Type B pancreatic cell (in vitro differentiated cells): Measurements from ENCODE around the gene QSER1. TPM values are rescaled to one million over a fixed set of nuclear protein-coding genes. Genes with fewer than 3 reads are reported as not detected.
A peak's percentile ranks its signal among the peaks of the same experiment; 100 is the strongest.

ENCODE experiments used
- DNase-seq: peaks from one replicate; pipeline ENCODE4 v3.0.0; 2021; ENCODE audit warnings: mixed read lengths; ENCODE audit not compliant: unreplicated experiment; ENCODE audit errors: extremely low spot score
- H3K27ac Mint-ChIP-seq: 2 replicates; pipeline ENCODE4 v1.8.0; 2021; ENCODE audit warnings: mild to moderate bottlenecking, mixed read lengths
- H3K27me3 Mint-ChIP-seq: 2 replicates; pipeline ENCODE4 v1.8.0; 2021; ENCODE audit warnings: mixed read lengths
- H3K36me3 Mint-ChIP-seq: 2 replicates; pipeline ENCODE4 v1.8.0; 2021; ENCODE audit warnings: mixed read lengths
- H3K4me1 Mint-ChIP-seq: one replicate; pipeline ENCODE4 v1.8.0; 2021; ENCODE audit warnings: mixed read lengths; ENCODE audit not compliant: unreplicated experiment
- H3K4me3 Mint-ChIP-seq: 2 replicates; pipeline ENCODE4 v1.8.0; 2021; ENCODE audit warnings: mild to moderate bottlenecking, mixed read lengths
- H3K9me3 Mint-ChIP-seq: 2 replicates; pipeline ENCODE4 v1.8.0; 2021; ENCODE audit warnings: mixed read lengths
- total RNA-seq: library from RNA; stranded (reverse); gene quantifications from 2 replicates; pipeline ENCODE4 v1.2.1, GENCODE V29; 2021; ENCODE audit warnings: low replicate concordance
- TF ChIP-seq, protein P1 (sequence below): fragments of 200-600 bp; sonication (generic); conservative IDR thresholded peaks from 2 replicates; pipeline ENCODE4 v1.5.0; 2021; ENCODE audit warnings: antibody characterized with exemption, mild to moderate bottlenecking

The QSER1 gene
- total RNA-seq, 1 donor from 2014 or later = 54.4 TPM

DNA sequence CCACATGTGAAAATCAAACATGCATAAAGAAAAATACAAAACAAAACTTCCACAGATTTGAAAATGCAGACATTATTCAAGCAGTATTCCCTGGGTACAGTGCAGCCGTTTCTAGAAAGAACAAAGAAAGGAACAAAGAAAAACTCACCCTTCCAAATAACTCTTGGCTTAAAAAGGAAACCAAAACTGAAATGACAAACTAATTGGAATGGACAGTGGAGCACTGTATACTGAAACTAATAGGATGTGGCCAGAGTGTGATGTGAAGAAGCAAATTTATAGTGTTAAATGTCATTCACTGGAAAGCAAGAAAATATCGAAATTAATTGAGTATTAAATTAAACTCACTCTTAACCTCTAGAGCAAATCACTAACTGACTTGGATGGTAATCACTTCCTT lies 55.4 kb downstream of the QSER1 start:
- H3K27ac Mint-ChIP-seq = no peak overlapping the region
- no peaks in the 10 kb centered on the region for H3K4me1 Mint-ChIP-seq
- peaks cover 11% of the 10 kb centered on the region for H3K36me3 Mint-ChIP-seq
- H3K4me3 Mint-ChIP-seq = no peak overlapping the region
- no peak for DNase-seq
- H3K27me3 Mint-ChIP-seq = no peaks in the 10 kb centered on the region
- TF ChIP-seq, protein P1, sequence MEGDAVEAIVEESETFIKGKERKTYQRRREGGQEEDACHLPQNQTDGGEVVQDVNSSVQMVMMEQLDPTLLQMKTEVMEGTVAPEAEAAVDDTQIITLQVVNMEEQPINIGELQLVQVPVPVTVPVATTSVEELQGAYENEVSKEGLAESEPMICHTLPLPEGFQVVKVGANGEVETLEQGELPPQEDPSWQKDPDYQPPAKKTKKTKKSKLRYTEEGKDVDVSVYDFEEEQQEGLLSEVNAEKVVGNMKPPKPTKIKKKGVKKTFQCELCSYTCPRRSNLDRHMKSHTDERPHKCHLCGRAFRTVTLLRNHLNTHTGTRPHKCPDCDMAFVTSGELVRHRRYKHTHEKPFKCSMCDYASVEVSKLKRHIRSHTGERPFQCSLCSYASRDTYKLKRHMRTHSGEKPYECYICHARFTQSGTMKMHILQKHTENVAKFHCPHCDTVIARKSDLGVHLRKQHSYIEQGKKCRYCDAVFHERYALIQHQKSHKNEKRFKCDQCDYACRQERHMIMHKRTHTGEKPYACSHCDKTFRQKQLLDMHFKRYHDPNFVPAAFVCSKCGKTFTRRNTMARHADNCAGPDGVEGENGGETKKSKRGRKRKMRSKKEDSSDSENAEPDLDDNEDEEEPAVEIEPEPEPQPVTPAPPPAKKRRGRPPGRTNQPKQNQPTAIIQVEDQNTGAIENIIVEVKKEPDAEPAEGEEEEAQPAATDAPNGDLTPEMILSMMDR = no peak
- no peaks in the 10 kb centered on the region for H3K9me3 Mint-ChIP-seq

DNA sequence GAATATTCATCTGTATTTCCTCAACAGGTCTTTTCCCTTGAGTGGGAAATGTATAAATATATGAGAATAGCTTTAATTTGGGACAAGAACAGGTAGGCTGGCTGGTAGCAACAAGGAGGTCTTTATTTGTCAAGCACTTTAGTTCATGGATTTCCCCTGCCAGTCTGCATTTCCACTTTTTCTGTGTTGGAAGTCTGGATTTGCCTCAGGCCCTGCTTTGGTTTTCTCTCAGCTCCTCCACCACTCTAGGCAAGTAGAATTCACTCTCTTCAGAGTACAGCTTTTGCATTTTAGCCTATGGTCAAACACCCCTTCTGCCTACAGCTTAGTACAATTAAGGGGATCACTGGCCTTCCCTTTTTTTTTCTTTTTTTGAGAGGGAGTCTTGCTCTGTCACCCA lies 57.1 kb downstream of the QSER1 start:
- DNase-seq = no peak
- TF ChIP-seq, protein P1 = no peak
- H3K27me3 Mint-ChIP-seq = no peaks in the 10 kb centered on the region
- peaks cover 11% of the 10 kb centered on the region for H3K36me3 Mint-ChIP-seq
- H3K4me3 Mint-ChIP-seq = no peak overlapping the region
- no peak overlapping the region for H3K27ac Mint-ChIP-seq
- no peaks in the 10 kb centered on the region for H3K4me1 Mint-ChIP-seq
- no peaks in the 10 kb centered on the region for H3K9me3 Mint-ChIP-seq

DNA sequence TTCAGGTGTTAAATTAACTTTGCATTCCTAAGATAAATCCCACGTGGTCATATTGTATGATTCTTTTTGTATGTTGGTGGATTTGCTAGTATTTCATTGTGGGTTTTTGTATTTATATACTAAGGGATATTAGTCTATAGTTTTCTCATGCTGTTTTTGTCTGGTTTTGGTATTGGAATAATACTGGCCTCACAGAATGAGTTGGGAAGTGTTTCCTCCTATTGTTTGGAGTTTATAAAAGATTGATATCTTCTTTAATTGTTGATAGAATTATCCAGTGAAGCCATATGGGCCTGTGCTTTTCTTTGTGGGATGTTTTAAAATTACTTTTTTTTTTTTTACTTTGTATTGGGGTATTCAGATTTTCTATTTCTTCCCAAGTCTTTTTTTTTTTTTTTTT lies 59.8 kb downstream of the QSER1 start:
- Mint-ChIP-seq H3K4me3 (no peak overlapping the region), H3K36me3 (peaks cover 13% of the 10 kb centered on the region), H3K4me1 (no peaks in the 10 kb centered on the region), H3K9me3 (no peaks in the 10 kb centered on the region), H3K27ac (no peak overlapping the region), H3K27me3 (no peaks in the 10 kb centered on the region)
- TF ChIP-seq, protein P1 = no peak
- no peak for DNase-seq

DNA sequence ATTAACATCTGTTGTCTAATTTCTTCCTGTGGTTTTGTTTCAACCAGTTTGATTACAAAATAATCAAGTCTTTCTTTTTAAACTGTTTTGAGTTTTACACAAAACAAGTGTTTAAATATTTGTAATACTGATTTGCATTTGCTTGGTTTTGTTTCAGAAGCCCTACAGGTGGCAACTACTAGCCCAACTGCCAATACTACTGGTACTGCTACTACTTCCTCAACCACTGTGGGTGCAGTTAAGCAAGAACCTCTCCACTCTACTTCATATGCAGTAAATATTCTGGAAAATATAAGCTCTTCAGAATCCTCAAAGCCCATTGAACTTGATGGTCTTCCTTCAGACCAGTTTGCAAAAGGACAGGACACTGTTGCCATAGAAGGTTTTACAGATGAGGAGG lies 61.1 kb downstream of the QSER1 start:
- Mint-ChIP-seq H3K27ac (no peak overlapping the region), H3K36me3 (peaks cover 7% of the 10 kb centered on the region), H3K4me3 (no peak overlapping the region), H3K27me3 (no peaks in the 10 kb centered on the region), H3K4me1 (no peaks in the 10 kb centered on the region), H3K9me3 (no peaks in the 10 kb centered on the region)
- no peak for DNase-seq
- TF ChIP-seq, protein P1 = no peak

DNA sequence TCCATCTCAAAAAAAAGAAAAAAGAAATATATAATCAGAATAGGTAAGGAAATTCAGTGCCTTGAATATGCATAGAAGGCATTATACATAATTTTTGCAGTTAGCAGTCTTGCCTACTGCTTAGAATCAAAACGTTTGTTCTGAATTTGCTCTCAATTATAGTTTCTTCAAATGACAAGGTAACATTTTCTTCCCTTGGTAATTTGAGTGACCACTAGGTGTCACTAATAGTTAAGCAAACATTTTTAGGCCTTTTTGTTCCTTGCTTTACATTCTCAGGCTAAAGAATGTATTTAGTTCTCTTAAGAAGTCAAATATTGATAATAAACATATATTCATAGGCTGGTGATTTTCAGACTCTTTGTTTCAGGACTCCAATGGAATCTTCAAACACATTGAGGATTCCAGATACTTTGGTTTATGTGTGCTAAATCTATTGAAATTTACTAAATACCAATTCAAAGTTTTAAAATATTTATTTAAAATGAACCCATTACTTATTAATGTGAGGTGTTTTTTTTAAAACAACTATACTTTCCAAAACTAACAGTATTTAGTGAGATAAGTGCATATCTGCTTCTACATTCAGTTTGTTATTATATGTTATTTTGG lies 68.0 kb downstream of the QSER1 start:
- H3K9me3 Mint-ChIP-seq = no peaks in the 10 kb centered on the region
- H3K4me3 Mint-ChIP-seq = no peak overlapping the region
- H3K27ac Mint-ChIP-seq = no peak overlapping the region
- TF ChIP-seq, protein P1 = peak; percentile 82
- no peak for DNase-seq
- peaks cover 20% of the 10 kb centered on the region for H3K36me3 Mint-ChIP-seq
- H3K27me3 Mint-ChIP-seq = no peaks in the 10 kb centered on the region
- no peaks in the 10 kb centered on the region for H3K4me1 Mint-ChIP-seq

DNA sequence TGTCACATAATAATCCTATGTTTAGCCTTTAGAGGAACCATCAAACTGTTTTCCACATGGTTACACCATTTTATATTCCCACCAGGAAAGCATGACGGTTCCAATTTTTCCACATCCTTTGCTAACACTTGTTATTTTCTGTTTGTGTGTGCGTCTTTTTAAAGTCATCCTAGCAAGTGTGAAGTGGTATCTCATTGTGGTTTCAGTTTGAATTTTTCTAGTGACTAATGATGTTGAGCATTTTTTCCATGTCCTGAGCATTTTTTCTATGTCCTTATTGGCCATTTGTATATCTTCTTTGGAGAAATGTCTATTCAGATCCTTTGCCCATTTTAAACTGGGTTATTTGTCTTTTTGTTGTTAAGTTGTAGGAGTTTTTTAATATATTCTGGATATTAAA lies 69.4 kb downstream of the QSER1 start:
- Mint-ChIP-seq H3K4me3 (no peak overlapping the region), H3K36me3 (peaks cover 25% of the 10 kb centered on the region), H3K4me1 (no peaks in the 10 kb centered on the region), H3K9me3 (no peaks in the 10 kb centered on the region), H3K27ac (no peak overlapping the region), H3K27me3 (no peaks in the 10 kb centered on the region)
- DNase-seq = no peak
- TF ChIP-seq, protein P1 = no peak
